H1 (cell line): Measurements from ENCODE around the gene MOCS3. TPM values are rescaled to one million over a fixed set of nuclear protein-coding genes. Genes with fewer than 3 reads are reported as not detected.

Experiments used
- ASH2L ChIP-seq: fragments of 200-600, 300-600 bp; sonication (generic); IDR thresholded peaks from one replicate; pipeline ENCODE4 v1.7.1; 2017; ENCODE audit warnings: low read length
- BACH1 ChIP-seq: IDR thresholded peaks from 2 replicates; pipeline ENCODE4 v1.6.1; 2012; ENCODE audit warnings: low read length, improper control_type of control experiment
- BCL11A ChIP-seq, 2 experiments: IDR thresholded peaks; one replicate each; pipeline ENCODE4 v1.6.1; 2011; ENCODE audit warnings: low read depth in 2 of 2, low read length in 2 of 2, mild to moderate bottlenecking in 2 of 2
- CHD7 ChIP-seq: fragments of 300-600 bp; sonication (generic); IDR thresholded peaks from 2 replicates; pipeline ENCODE4 v1.7.1; 2012; ENCODE audit warnings: low read length, moderate library complexity, mild to moderate bottlenecking, inconsistent platforms; ENCODE audit not compliant: insufficient replicate concordance
- EZH2 ChIP-seq: fragments of 200-600 bp; sonication (generic); IDR thresholded peaks from 2 replicates; pipeline ENCODE4 v1.7.1; 2012; ENCODE audit warnings: low read depth, mild to moderate bottlenecking, moderate library complexity, low read length, inconsistent platforms; ENCODE audit not compliant: severe bottlenecking
- KDM4A ChIP-seq: IDR thresholded peaks from one replicate; pipeline ENCODE4 v1.7.1; 2012; ENCODE audit warnings: low read depth, mild to moderate bottlenecking, moderate library complexity, low read length, inconsistent platforms; ENCODE audit not compliant: severe bottlenecking
- MAFK ChIP-seq: IDR thresholded peaks from 2 replicates; pipeline ENCODE4 v1.6.1; 2012; ENCODE audit warnings: low read depth, mild to moderate bottlenecking, improper control_type of control experiment, low read length
- RAD21 ChIP-seq, 2 experiments: IDR thresholded peaks in 1 of 2; conservative IDR thresholded peaks in 1 of 2; 2 replicates each; pipeline ENCODE4 v1.6.1; 2011; ENCODE audit warnings: low read depth in 2 of 2, low read length in 2 of 2, improper control_type of control experiment in 1 of 2, inconsistent platforms in 1 of 2, mild to moderate bottlenecking in 1 of 2, moderate library complexity in 1 of 2
- SP4 ChIP-seq: IDR thresholded peaks from 2 replicates; pipeline ENCODE4 v1.6.1; 2012; ENCODE audit warnings: low read length, inconsistent platforms
- TAF1 ChIP-seq: IDR thresholded peaks from 2 replicates; pipeline ENCODE4 v1.6.1; 2011; ENCODE audit warnings: mild to moderate bottlenecking, low read depth, low read length
- polyA plus RNA-seq, 7 experiments: library from polyadenylated mRNA; depleted of rRNA in 3 of 7; stranded (reverse) in 5 of 7; unstranded in 2 of 7; fragments of >200 nt in 5 of 7; fragments of 200-250 nt in 2 of 7; gene quantifications; 1 replicate in 5 of 7; 2 replicates in 1 of 7; 4 replicates in 1 of 7; pipeline versions ENCODE4 v1.2.1 to v1.2.3, GENCODE V29; 2011 to 2013; ENCODE audit warnings: missing spikeins in 2 of 7, mixed read lengths in 2 of 7
- total RNA-seq: library from RNA; stranded (reverse); fragmentation: NEBNext Ultra II Directional; extraction: Animal tissue kit (Norgen Biotek cat#: 25700); gene quantifications from 2 replicates; pipeline ENCODE4 v1.2.1, GENCODE V29; 2021
- TF ChIP-seq, protein P1 (sequence below): IDR thresholded peaks from 2 replicates; pipeline ENCODE4 v1.6.1; 2011; ENCODE audit warnings: low read length, improper control_type of control experiment

The MOCS3 gene
- total and polyA plus RNA-seq, 2 of the 8 experiments (the other 6 are each of a cell fraction or from before 2014, with no cell fraction given), result 6.2 to 6.3 TPM

- TF ChIP-seq CHD7, result no peak
- TF ChIP-seq BCL11A (IDR thresholded peaks at IDR 0.05; ENCODE audit: low read depth in 2 of 2, low read length in 2 of 2), result no peak
- no peak for TF ChIP-seq EZH2
- no peak for TF ChIP-seq TAF1
- TF ChIP-seq MAFK, result no peak
- TF ChIP-seq ASH2L, result no peak
- no peak for TF ChIP-seq SP4
- TF ChIP-seq RAD21 (IDR thresholded peaks at IDR 0.05 in 1 of 2, conservative IDR thresholded peaks at IDR 0.05 in 1 of 2; ENCODE audit: low read depth in 2 of 2, low read length in 2 of 2), result no peak
- no peak for TF ChIP-seq BACH1
- no peak for TF ChIP-seq KDM4A
- TF ChIP-seq, protein P1, sequence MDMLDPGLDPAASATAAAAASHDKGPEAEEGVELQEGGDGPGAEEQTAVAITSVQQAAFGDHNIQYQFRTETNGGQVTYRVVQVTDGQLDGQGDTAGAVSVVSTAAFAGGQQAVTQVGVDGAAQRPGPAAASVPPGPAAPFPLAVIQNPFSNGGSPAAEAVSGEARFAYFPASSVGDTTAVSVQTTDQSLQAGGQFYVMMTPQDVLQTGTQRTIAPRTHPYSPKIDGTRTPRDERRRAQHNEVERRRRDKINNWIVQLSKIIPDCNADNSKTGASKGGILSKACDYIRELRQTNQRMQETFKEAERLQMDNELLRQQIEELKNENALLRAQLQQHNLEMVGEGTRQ, result no peak
Observed at GRCh38 chr20:50915424-50915823, 43.2 kb upstream of the MOCS3 start (continued).
